ENCODE results near the gene EDEM1. TPM values are rescaled to one million over a fixed set of nuclear protein-coding genes. Genes with fewer than 3 reads are reported as not detected.

The EDEM1 gene
- total RNA-seq, 4 donors from 2014 or later = 25.1 to 48.4 (median 37.7) TPM

- no peak for TF ChIP-seq CTCF (IDR thresholded peaks at IDR 0.05; ENCODE audit: low read depth)
Observed at GRCh38 chr3:5181469-5182141, 5.9 kb upstream of the EDEM1 start.

- TF ChIP-seq CTCF (IDR thresholded peaks at IDR 0.05; ENCODE audit: low read depth) = no peak
Observed at GRCh38 chr3:5184499-5184898, 3.0 kb upstream of the EDEM1 start.

- TF ChIP-seq CTCF (IDR thresholded peaks at IDR 0.05; ENCODE audit: low read depth) = no peak
Observed at GRCh38 chr3:5185093-5185673, 2.3 kb upstream of the EDEM1 start.

- no peak for TF ChIP-seq CTCF (IDR thresholded peaks at IDR 0.05; ENCODE audit: low read depth)
Observed at GRCh38 chr3:5186089-5186857, 1.2 kb upstream of the EDEM1 start.

- no peak for TF ChIP-seq CTCF (IDR thresholded peaks at IDR 0.05; ENCODE audit: low read depth)
Observed at GRCh38 chr3:5186858-5187155, 700 bp upstream of the EDEM1 start.

- TF ChIP-seq CTCF (IDR thresholded peaks at IDR 0.05; ENCODE audit: low read depth) = no peak
Observed at GRCh38 chr3:5187920-5188418, 462 bp downstream of the EDEM1 start.

Measured in subcutaneous adipose tissue (tissue), 4 donors.